ENCODE results near the gene BLOC1S5.
A peak's percentile ranks its signal among the peaks of the same experiment; 100 is the strongest.

The BLOC1S5 gene

GRCh38 chr6:8063761-8064637, at the start of gene BLOC1S5:
Gene BLOC1S5, minus strand, starts transcription at chr6:8064389. Its CDS starts 13 bp downstream, at chr6:8064376.
- FAIRE-seq (no peak), DNase-seq (ENCODE audit: low spot score) (peak; percentile 92)

- DNase-seq (ENCODE audit: low spot score) (no peak), FAIRE-seq (no peak)
Observed at GRCh38 chr6:8113131-8113654, 49.0 kb upstream of the BLOC1S5 start.

GRCh38 chr6:8110725-8111124, 46.5 kb upstream of the BLOC1S5 start:
- FAIRE-seq (no peak), DNase-seq (ENCODE audit: low spot score) (no peak)

- FAIRE-seq, result no peak
Observed at GRCh38 chr6:8110117-8110721, 46.0 kb upstream of the BLOC1S5 start.

GRCh38 chr6:8108759-8109539, 44.8 kb upstream of the BLOC1S5 start:
- no peak for DNase-seq (ENCODE audit: low spot score)
- no peak for FAIRE-seq

More at GRCh38 chr6:8110117-8110721, 46.0 kb upstream of the BLOC1S5 start:
- no peak for DNase-seq (ENCODE audit: low spot score)

GRCh38 chr6:8108031-8108660, 44.0 kb upstream of the BLOC1S5 start:
- DNase-seq (ENCODE audit: low spot score), result peak; percentile 73
- FAIRE-seq, result no peak

- DNase-seq (ENCODE audit: low spot score) (no peak), FAIRE-seq (no peak)
Observed at GRCh38 chr6:8105791-8106190, 41.6 kb upstream of the BLOC1S5 start.

GRCh38 chr6:8103726-8104125, 39.5 kb upstream of the BLOC1S5 start:
- FAIRE-seq (no peak), DNase-seq (ENCODE audit: low spot score) (no peak)

GRCh38 chr6:8102122-8102958, 38.2 kb upstream of the BLOC1S5 start, which contains the start of gene EEF1E1:
Gene EEF1E1, minus strand, starts transcription at chr6:8102548. Its CDS starts 27 bp downstream, at chr6:8102521.
- DNase-seq (ENCODE audit: low spot score) (peak; percentile 96), FAIRE-seq (no peak)

- DNase-seq (ENCODE audit: low spot score) (no peak), FAIRE-seq (no peak)
Observed at GRCh38 chr6:8100159-8100854, 36.1 kb upstream of the BLOC1S5 start.

- FAIRE-seq, result no peak
Observed at GRCh38 chr6:8090650-8091049, 26.5 kb upstream of the BLOC1S5 start.

GRCh38 chr6:8088886-8089285, 24.7 kb upstream of the BLOC1S5 start:
- FAIRE-seq (no peak), DNase-seq (ENCODE audit: low spot score) (no peak)

More at GRCh38 chr6:8090650-8091049, 26.5 kb upstream of the BLOC1S5 start:
- DNase-seq (ENCODE audit: low spot score), result no peak

- DNase-seq (ENCODE audit: low spot score), result no peak
- no peak for FAIRE-seq
Observed at GRCh38 chr6:8087870-8088754, 23.9 kb upstream of the BLOC1S5 start.

- no peak for FAIRE-seq
- DNase-seq (ENCODE audit: low spot score), result no peak
Observed at GRCh38 chr6:8086755-8087306, 22.6 kb upstream of the BLOC1S5 start.

- FAIRE-seq, result peak; percentile 13
Observed at GRCh38 chr6:8085053-8085511, 20.9 kb upstream of the BLOC1S5 start.

GRCh38 chr6:8084586-8084985, 20.4 kb upstream of the BLOC1S5 start:
- FAIRE-seq (no peak), DNase-seq (ENCODE audit: low spot score) (no peak)

More at GRCh38 chr6:8085053-8085511, 20.9 kb upstream of the BLOC1S5 start:
- peak; percentile 45 for DNase-seq (ENCODE audit: low spot score)

GRCh38 chr6:8082954-8083858, 19.0 kb upstream of the BLOC1S5 start:
- FAIRE-seq, result no peak

More at GRCh38 chr6:8082954-8083858, 19.0 kb upstream of the BLOC1S5 start:
- DNase-seq (ENCODE audit: low spot score), result peak; percentile 30
